Measurements from ENCODE around the gene SSC4D.
"Not testable (repeated sequence)": the region's sequence is repeated elsewhere in the genome, so short reads cannot be mapped to it uniquely, and the experiment has no call there.

Gene SSC4D

DNA sequence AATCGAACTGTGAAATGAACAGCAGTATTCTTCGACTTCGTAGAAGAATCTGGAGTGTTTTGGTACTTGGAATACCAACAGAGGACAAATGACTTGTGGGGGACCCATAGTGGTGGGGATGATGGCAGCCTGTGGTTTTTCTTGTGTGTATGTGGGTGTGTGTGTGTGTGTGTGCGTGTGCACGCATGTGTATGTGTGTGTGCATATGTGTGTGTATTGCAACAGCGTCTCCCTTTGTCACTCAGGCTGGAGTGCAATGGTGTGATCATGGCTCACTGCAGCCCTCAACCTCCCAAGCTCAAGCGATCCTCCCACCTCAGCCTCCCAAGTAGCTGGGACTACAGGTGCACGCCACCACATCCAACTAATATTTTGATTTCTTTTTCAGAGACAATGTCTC, 41.3 kb downstream of the SSC4D start:
- Histone ChIP-seq H3K4me3 (ENCODE audit: low read length) (no peak overlapping the region), H3K9me3 (ENCODE audit: control insufficient read depth, insufficient read depth, low read length) (no peaks in the 10 kb centered on the region), H3K27me3 (ENCODE audit: control insufficient read depth, insufficient read depth, low read length) (no peaks in the 10 kb centered on the region), H3K27ac (ENCODE audit: low read length) (no peak overlapping the region), H3K36me3 (ENCODE audit: control insufficient read depth, insufficient read depth, low read length) (no peaks in the 10 kb centered on the region), H3K4me1 (ENCODE audit: control insufficient read depth, insufficient read depth, low read length) (no peaks in the 10 kb centered on the region)
- DNase-seq (ENCODE audit: low read depth, low spot score): no peak
- WGBS (ENCODE audit: insufficient coverage, insufficient read length): no CpG with 5 or more reads among the region's 8 CpGs

DNA sequence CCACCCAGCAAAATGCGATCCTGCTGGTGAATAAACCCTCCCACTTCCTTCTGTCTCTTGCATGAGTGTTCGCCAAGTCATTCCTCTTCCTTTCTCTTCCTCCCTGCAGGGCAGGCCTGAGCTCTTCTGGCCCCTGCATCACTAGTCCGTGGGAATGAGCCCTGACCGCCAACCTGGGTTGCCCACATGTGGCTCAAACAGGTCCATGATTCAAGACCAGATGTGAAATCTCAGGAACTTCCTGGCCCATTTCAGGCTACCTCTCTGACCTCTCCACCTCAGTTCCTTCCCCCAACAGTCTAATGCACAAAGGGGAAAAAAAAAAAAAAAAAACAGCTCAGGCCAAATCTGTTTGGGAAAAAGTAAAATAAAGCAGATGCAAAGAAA, 45.3 kb downstream of the SSC4D start:
- Histone ChIP-seq H3K4me1 (ENCODE audit: control insufficient read depth, insufficient read depth, low read length) (peaks cover 3% of the 10 kb centered on the region; the same call in 1 of the 2 replicates), H3K27me3 (ENCODE audit: control insufficient read depth, insufficient read depth, low read length) (no peaks in the 10 kb centered on the region), H3K27ac (ENCODE audit: low read length) (no peak overlapping the region), H3K36me3 (ENCODE audit: control insufficient read depth, insufficient read depth, low read length) (no peaks in the 10 kb centered on the region), H3K9me3 (ENCODE audit: control insufficient read depth, insufficient read depth, low read length) (no peaks in the 10 kb centered on the region), H3K4me3 (ENCODE audit: low read length) (no peak overlapping the region)
- DNase-seq (ENCODE audit: low read depth, low spot score): no peak
- WGBS (ENCODE audit: insufficient coverage, insufficient read length): no CpG with 5 or more reads among the region's 4 CpGs

DNA sequence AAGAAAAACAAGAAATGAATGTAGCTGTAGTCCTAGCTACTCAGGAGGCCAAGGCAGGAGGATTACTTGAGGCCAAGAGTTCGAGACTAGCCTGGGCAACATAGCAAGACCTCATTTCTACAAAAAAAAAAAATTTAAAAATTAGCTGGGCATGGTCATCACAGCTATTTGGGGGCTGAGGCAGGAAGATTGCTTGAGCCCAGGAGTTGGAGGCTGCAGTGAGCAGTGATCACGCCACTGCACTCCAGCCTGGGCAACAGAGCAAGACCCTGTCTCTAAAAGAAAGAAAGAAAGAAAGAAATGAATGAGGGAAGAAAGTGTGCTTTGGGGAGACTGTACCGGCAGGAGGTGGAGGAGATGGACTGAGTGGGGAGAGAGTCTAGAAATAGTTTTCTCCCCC, 45.7 kb downstream of the SSC4D start:
- no CpG with 5 or more reads among the region's 3 CpGs for WGBS (ENCODE audit: insufficient coverage, insufficient read length)
- H3K27me3 ChIP-seq (ENCODE audit: control insufficient read depth, insufficient read depth, low read length); H3K27ac ChIP-seq (ENCODE audit: low read length); H3K4me1 ChIP-seq (ENCODE audit: control insufficient read depth, insufficient read depth, low read length); DNase-seq (ENCODE audit: low read depth, low spot score); H3K9me3 ChIP-seq (ENCODE audit: control insufficient read depth, insufficient read depth, low read length); H3K36me3 ChIP-seq (ENCODE audit: control insufficient read depth, insufficient read depth, low read length); H3K4me3 ChIP-seq (ENCODE audit: low read length): not testable (repeated sequence)

DNA sequence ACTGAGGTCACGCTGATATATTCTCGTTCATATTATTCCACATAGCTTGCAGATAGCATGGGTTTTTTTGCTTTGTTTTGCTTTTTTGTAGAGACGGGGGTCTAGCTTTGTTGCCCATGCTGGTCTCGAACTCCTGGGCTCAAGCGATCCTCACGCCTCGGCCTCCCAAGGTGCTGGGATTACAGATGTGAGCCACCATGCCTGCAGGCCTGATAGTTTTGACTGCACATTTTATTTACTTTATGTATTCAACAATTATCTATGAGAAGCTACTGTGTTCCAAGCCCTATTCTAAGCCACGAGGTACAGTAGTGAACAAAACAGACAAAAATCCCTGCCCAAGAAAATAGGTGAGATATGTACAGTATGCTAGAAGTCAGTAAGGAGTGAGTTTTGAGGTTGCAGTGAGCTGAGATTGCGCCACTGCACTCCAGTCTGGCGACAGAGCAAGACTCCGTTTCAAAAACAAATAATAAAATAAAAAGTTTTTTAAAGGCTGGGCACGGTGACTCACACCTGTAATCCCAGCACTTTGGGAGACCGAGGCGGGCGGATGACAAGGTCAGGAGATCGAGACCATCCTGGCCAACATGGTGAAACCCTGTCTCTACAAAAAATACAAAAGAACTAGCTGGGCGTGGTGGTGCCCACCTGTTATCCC, 49.4 kb downstream of the SSC4D start:
- Histone ChIP-seq H3K27ac (ENCODE audit: low read length) (no peak overlapping the region), H3K36me3 (ENCODE audit: control insufficient read depth, insufficient read depth, low read length) (no peaks in the 10 kb centered on the region; the same call in 1 of the 2 replicates), H3K27me3 (ENCODE audit: control insufficient read depth, insufficient read depth, low read length) (no peaks in the 10 kb centered on the region), H3K4me1 (ENCODE audit: control insufficient read depth, insufficient read depth, low read length) (peaks cover 4% of the 10 kb centered on the region; the same call in 1 of the 2 replicates), H3K9me3 (ENCODE audit: control insufficient read depth, insufficient read depth, low read length) (no peaks in the 10 kb centered on the region), H3K4me3 (ENCODE audit: low read length) (no peak overlapping the region; the same call in 1 of the 2 replicates)
- no peak for DNase-seq (ENCODE audit: low read depth, low spot score)
- WGBS (ENCODE audit: insufficient coverage, insufficient read length): no CpG with 5 or more reads among the region's 17 CpGs

DNA sequence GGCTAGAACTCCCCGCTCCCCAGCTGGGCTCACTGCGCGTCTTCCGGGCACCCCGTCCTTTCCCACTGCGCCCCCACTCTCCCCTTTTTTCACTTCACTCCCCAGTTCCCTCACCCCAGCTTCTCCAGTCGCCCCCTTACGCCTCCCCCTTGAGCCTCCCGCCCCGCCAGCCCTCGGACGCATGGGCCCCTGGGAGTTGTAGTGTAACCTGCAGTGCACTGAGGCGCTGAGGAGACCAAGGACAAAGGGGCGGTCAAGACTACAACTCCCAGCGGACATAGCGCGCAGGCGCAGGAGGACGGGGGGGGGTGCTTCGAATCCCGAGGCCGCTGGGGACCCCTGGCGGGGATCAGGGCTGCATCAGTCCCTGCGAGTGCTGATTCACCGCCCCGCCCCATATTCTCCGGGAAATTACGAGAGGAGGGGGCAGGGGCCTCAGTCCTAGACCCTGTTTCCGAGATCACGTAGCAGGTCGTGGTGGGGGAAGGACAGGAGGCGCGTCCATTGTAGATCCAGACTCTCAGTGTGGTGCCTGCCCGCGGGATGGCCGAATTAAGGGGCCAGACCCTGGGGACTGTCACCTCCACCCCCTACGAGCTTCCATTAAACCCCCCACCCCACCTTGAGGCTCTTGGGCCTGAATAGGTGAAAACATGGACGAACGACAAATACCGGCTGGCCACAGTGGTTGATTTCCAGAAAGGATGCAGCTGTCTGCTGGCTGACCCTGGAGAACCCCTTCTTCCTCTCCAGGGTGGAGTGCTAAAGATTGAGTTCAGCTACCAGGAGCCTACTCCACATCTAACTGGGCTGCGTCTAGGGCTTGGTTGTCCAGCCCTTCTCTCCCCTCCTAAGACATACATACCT, 50.2 kb downstream of the SSC4D start:
- peaks cover 2% of the 10 kb centered on the region; the same call in 1 of the 2 replicates for H3K36me3 ChIP-seq (ENCODE audit: control insufficient read depth, insufficient read depth, low read length)
- peak; percentile 96 for DNase-seq (ENCODE audit: low read depth, low spot score)
- no peak overlapping the region for H3K27ac ChIP-seq (ENCODE audit: low read length)
- H3K9me3 ChIP-seq (ENCODE audit: control insufficient read depth, insufficient read depth, low read length): no peaks in the 10 kb centered on the region
- peak overlapping the region; percentile 94; the same call in 1 of the 2 replicates for H3K4me3 ChIP-seq (ENCODE audit: low read length)
- H3K27me3 ChIP-seq (ENCODE audit: control insufficient read depth, insufficient read depth, low read length): no peaks in the 10 kb centered on the region
- peaks cover 6% of the 10 kb centered on the region; the same call in 1 of the 2 replicates for H3K4me1 ChIP-seq (ENCODE audit: control insufficient read depth, insufficient read depth, low read length)
- no CpG with 5 or more reads among the region's 41 CpGs for WGBS (ENCODE audit: insufficient coverage, insufficient read length)

DNA sequence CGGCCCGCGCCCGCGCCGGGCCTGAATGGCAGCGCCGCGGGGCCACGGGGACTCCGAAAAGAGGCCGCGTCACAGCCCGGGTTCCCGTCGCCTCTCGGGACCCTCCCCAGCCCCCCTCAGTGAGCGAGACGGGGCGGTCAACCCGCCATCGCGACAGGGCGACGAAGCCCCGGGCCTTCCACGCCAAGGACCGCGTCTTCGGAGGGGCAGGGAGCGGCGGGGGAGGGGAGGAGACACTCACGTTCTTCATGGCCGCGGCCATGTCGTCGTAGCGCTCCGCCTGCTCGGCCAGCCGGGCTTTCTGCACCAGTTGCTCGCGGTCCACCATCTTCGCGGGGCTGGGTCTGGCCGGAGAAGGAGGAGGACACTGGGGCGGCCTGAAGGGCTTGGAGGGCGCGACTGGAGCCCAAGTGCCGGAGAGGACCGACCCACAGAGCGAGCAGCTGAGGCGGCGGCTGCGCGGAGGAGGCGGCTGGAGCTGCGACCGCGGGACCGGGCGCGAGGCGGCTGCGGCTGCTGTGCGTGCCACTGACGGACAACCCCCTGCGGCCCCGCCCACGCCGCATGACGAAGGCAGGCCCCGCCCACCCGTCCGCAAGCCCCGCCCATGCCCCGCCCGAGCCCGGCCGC, 50.9 kb downstream of the SSC4D start, which contains the start of gene YWHAG:
Gene YWHAG, minus strand, starts transcription at position 511 of the 630 bp plus-strand sequence. Its CDS starts 183 bp downstream, at position 328.
- no CpG with 5 or more reads among the region's 80 CpGs for WGBS (ENCODE audit: insufficient coverage, insufficient read length)
- Histone ChIP-seq H3K36me3 (ENCODE audit: control insufficient read depth, insufficient read depth, low read length) (peaks cover 2% of the 10 kb centered on the region; the same call in 1 of the 2 replicates), H3K9me3 (ENCODE audit: control insufficient read depth, insufficient read depth, low read length) (no peaks in the 10 kb centered on the region), H3K27me3 (ENCODE audit: control insufficient read depth, insufficient read depth, low read length) (no peaks in the 10 kb centered on the region), H3K4me3 (ENCODE audit: low read length) (peak within 1 kb of the TSS; percentile 94), H3K4me1 (ENCODE audit: control insufficient read depth, insufficient read depth, low read length) (peaks cover 6% of the 10 kb centered on the region; the same call in 1 of the 2 replicates), H3K27ac (ENCODE audit: low read length) (no peak within 1 kb of the TSS)
- no peak for DNase-seq (ENCODE audit: low read depth, low spot score)

DNA sequence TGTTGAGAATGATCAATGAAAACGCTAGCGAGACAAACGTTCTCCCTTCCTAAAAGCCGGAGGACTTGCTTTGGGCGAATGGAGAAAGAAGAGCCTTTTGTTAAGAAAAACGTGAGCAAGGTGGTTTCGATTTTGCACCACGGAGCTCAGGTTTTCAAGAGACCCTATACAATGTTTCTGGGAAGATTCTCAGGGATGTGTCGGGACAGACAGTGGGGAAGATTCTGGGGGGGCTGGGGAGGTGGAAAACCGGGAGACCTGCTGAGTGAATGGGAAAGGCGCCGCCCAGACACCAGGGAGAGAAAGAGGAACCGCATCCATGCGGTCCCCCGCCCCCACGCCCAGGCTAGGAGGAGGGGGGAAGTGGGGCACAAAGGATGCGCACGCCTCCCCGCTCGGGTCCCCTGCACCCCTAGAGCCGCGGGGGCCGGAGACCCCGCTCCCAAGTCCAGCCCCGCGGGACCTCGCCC, 51.5 kb downstream of the SSC4D start:
- no peaks in the 10 kb centered on the region for H3K9me3 ChIP-seq (ENCODE audit: control insufficient read depth, insufficient read depth, low read length)
- peak overlapping the region; percentile 94 for H3K4me3 ChIP-seq (ENCODE audit: low read length)
- no CpG with 5 or more reads among the region's 27 CpGs for WGBS (ENCODE audit: insufficient coverage, insufficient read length)
- DNase-seq (ENCODE audit: low read depth, low spot score): no peak
- peaks cover 2% of the 10 kb centered on the region; the same call in 1 of the 2 replicates for H3K36me3 ChIP-seq (ENCODE audit: control insufficient read depth, insufficient read depth, low read length)
- no peak overlapping the region for H3K27ac ChIP-seq (ENCODE audit: low read length)
- peaks cover 6% of the 10 kb centered on the region; the same call in 1 of the 2 replicates for H3K4me1 ChIP-seq (ENCODE audit: control insufficient read depth, insufficient read depth, low read length)
- H3K27me3 ChIP-seq (ENCODE audit: control insufficient read depth, insufficient read depth, low read length): no peaks in the 10 kb centered on the region

DNA sequence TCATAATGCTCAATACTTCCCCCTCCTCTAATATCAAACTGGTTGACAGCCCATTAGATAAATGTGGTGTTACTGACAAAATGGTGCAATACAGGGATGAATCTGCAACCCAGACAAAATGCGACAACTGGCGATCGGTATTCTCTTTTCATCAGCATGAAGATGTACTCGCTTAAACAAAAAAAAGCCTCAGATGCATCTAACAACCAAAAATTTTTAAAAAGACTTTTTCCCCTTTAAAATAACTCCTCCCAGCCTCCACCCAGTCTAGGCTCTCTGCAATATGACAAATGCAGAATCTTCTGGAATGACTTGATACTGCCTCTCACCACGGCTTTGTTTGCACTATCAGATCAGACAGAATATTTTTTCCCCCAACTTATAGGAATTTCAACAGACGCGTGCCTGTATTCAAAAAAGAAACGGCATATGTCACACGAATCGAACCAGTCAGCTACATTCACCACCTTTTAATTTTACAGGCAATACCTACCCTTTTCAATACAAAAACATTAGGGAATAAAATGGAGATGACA, 52.0 kb downstream of the SSC4D start:
- H3K9me3 ChIP-seq (ENCODE audit: control insufficient read depth, insufficient read depth, low read length): no peaks in the 10 kb centered on the region
- H3K27me3 ChIP-seq (ENCODE audit: control insufficient read depth, insufficient read depth, low read length): no peaks in the 10 kb centered on the region
- H3K4me1 ChIP-seq (ENCODE audit: control insufficient read depth, insufficient read depth, low read length): peaks cover 6% of the 10 kb centered on the region; the same call in 1 of the 2 replicates
- H3K36me3 ChIP-seq (ENCODE audit: control insufficient read depth, insufficient read depth, low read length): peaks cover 2% of the 10 kb centered on the region; the same call in 1 of the 2 replicates
- peak overlapping the region; percentile 94; the same call in 1 of the 2 replicates for H3K4me3 ChIP-seq (ENCODE audit: low read length)
- WGBS (ENCODE audit: insufficient coverage, insufficient read length): no CpG with 5 or more reads among the region's 10 CpGs
- DNase-seq (ENCODE audit: low read depth, low spot score): no peak
- H3K27ac ChIP-seq (ENCODE audit: low read length): no peak overlapping the region

DNA sequence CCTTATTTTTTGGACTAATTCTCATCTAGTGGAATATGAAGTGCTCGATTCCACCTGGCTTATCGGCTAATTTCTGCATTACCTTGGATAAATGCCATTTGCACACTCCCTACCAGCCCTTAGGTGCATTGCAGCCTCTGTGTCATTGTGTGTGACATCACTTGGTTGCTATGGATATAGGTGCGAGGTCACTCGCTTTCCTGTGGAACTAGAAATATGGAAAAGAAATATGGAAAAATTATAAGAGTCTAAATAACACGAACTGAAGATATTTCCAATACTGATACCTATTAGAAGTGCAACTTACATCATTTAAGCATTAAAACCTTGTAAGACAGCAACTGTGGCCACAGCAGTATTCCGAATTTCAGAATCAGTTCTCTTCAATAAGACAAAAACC, 52.7 kb downstream of the SSC4D start:
- peaks cover 2% of the 10 kb centered on the region; the same call in 1 of the 2 replicates for H3K36me3 ChIP-seq (ENCODE audit: control insufficient read depth, insufficient read depth, low read length)
- H3K27ac ChIP-seq (ENCODE audit: low read length): no peak overlapping the region
- H3K9me3 ChIP-seq (ENCODE audit: control insufficient read depth, insufficient read depth, low read length): no peaks in the 10 kb centered on the region
- DNase-seq (ENCODE audit: low read depth, low spot score): no peak
- WGBS (ENCODE audit: insufficient coverage, insufficient read length): no CpG with 5 or more reads among the region's 6 CpGs
- peaks cover 8% of the 10 kb centered on the region; the same call in 1 of the 2 replicates for H3K4me1 ChIP-seq (ENCODE audit: control insufficient read depth, insufficient read depth, low read length)
- no peaks in the 10 kb centered on the region for H3K27me3 ChIP-seq (ENCODE audit: control insufficient read depth, insufficient read depth, low read length)
- no peak overlapping the region; the same call in 1 of the 2 replicates for H3K4me3 ChIP-seq (ENCODE audit: low read length)

DNA sequence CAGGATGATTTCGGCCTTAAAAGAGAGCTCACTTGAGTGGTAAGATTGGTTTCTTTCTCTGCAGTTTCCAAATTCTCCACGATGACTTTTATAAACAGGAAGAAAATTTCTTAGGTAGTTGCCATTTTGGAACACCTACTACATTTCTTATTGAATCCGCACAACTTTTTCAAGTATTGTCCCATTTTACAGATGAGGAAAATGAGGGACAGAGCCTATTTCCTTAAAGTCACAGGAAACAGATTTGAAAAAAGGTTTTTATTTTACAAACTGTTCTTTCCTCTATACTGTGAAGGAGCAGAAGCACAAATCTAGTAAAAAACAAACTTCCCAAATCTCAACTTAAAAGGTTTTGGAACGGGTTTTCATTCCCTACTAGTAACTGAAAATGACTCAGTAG, 53.4 kb downstream of the SSC4D start:
- DNase-seq (ENCODE audit: low read depth, low spot score): no peak
- H3K36me3 ChIP-seq (ENCODE audit: control insufficient read depth, insufficient read depth, low read length): peaks cover 2% of the 10 kb centered on the region; the same call in 1 of the 2 replicates
- WGBS (ENCODE audit: insufficient coverage, insufficient read length): no CpG with 5 or more reads among the region's 4 CpGs

More for the DNA sequence above, 53.4 kb downstream of the SSC4D start:
- Histone ChIP-seq H3K27ac (ENCODE audit: low read length) (no peak overlapping the region), H3K9me3 (ENCODE audit: control insufficient read depth, insufficient read depth, low read length) (no peaks in the 10 kb centered on the region), H3K4me1 (ENCODE audit: control insufficient read depth, insufficient read depth, low read length) (peaks cover 9% of the 10 kb centered on the region; the same call in 1 of the 2 replicates), H3K4me3 (ENCODE audit: low read length) (no peak overlapping the region), H3K27me3 (ENCODE audit: control insufficient read depth, insufficient read depth, low read length) (no peaks in the 10 kb centered on the region)

Measured in iPS DF 6.9 (cell line).